CD4-positive, alpha-beta T cell treated with Interleukin-17A for 4 hours (primary cell): ENCODE results near the gene ZNF547.
"Not testable (repeated sequence)": the region's sequence is repeated elsewhere in the genome, so short reads cannot be mapped to it uniquely, and the experiment has no call there.

Experiments
- DNase-seq: peaks from one replicate; pipeline ENCODE4 v3.0.0-alpha.2; 2020; ENCODE audit warnings: mixed read lengths

The ZNF547 gene

GRCh38 chr19:57362997-57363687 lies at the start of gene ZNF547, which contains the start of gene TRAPPC2B:
TSS of gene ZNF547 (plus strand) at chr19:57363551. CDS start at chr19:57368556, 5,005 bp downstream.
TSS of gene TRAPPC2B (plus strand) at chr19:57363551. CDS start at chr19:57364834, 1,283 bp downstream.
- peak; percentile 98 for DNase-seq

DNA sequence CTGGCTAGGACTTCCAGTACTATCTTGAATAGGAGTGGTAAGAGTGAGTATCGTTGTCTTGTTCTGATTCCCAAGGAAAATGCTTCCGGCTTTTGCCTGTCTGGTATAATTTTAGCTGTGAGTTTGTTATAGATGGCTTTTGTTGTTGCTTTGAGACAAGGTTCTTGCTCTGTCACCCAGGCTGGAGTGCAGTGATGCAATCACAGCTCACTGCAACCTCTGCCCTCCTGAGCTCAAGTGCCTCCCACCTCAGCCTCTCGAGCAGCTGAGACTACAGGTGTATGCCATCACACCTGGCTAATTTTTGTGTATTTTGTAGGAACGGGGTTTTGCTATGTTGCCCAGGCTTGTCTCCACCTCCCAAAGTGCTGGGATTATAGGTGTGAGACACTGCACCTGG lies 49.2 kb upstream of the ZNF547 start:
- DNase-seq: no peak

DNA sequence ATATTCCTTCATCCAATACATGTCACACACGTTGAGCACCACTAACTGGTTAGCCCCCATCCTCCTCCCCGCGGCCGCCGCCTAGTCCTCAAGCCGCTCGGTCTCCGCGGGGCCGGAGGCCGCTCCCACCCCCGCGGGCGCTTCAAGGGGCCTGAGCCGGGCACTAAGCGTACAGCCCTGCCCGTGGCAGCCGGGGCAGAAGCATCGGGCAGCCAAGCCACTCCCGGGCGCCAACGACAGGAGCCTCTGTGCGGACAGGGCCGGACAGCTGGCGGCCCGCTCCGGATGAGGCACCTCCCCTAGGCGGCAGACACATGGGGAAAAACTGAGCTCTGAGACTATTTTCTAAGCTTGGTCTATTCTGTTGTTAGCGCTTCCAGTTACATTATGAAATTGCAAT lies 45.8 kb upstream of the ZNF547 start:
- no peak for DNase-seq

GRCh38 chr19:57319869-57320179 lies 43.5 kb upstream of the ZNF547 start:
- DNase-seq: no peak

DNA sequence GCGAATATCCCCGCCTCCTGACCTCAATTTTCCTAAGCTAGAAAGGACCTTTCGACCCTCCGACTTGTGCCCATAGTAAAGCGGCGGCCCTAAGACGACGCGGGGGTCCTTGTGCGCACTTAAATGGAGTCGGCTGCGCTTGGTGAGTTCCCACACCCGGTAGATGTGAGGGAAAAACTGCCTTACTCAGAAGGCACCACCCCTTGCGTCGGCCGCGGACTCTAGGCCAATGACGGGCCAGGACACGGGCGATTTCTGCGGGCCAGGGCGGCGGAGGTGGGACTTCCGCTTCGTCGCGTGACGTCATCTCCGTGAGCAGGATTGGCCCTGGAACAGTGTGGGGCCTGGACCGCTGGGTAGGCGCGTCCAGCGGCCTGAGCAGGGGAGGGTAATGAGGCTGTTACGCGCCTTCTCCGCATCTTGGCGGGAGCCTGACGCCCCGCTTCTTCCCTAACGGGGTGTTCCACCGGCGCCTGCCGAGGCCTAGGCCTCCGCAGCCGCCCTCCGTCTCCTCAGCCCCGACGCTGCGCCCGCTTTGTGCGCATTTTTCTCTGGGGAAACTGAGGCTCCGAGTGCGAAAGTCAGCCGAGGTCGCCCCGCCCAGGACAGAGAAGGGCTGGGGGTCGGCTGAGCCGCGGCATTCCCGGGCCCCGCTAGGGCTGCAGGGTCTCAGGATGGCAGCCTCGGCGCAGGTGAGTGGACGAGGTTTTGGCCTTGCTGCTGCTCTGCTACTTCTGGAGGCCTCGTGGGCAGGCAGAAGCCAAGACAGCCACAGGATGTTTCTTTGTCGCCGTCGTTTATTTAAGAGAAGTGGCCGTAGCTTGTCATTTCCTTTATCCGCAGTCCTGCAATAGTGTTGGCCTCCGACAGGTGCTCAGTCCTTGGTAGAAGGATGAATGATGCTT lies 42.9 kb upstream of the ZNF547 start, which contains the start of gene ZNF543:
TSS of gene ZNF543 (plus strand) at position 293 of the 905 bp plus-strand sequence. CDS start at position 675, 382 bp downstream.
- peak; percentile 91 for DNase-seq

GRCh38 chr19:57321116-57321515 lies 42.2 kb upstream of the ZNF547 start:
- DNase-seq: no peak

DNA sequence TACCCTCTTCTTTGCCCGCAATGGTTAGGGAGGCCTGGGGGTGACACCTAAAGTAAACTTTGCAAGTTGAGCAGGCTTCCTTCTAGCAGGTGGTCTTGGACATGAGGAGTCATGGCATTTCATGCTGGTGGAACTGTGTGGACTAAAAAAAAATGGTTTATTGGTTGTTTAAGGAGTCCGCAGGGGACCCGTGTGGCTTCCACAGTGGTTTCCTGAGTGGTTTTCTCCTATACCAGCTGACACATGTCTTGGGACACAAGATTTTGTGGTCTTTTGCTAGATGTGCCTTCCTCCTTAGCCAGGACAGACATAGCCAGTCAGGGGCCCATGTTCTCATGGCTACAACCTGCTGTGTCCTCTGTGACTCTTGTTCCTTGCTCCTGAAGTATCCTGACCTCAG lies 41.6 kb upstream of the ZNF547 start:
- no peak for DNase-seq

DNA sequence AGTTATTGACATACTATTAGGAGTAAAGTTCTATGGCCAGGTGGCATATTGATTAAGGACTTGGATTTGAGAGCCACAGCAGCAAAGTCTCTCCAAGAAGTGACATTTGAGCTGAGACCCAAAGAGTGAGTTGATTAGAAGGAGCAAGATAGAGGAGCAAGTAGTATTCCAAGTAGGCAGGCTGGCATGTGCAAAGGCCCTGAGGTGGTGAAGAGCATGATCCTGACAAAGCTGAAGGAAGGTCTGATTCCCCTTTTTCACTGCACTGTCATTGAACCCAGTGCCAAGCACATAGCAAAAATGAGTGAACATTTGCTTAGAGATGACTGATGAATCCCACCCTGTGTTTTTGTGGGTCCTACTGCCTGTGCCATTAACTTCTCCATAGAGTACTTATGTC lies 38.4 kb upstream of the ZNF547 start:
- no peak for DNase-seq

DNA sequence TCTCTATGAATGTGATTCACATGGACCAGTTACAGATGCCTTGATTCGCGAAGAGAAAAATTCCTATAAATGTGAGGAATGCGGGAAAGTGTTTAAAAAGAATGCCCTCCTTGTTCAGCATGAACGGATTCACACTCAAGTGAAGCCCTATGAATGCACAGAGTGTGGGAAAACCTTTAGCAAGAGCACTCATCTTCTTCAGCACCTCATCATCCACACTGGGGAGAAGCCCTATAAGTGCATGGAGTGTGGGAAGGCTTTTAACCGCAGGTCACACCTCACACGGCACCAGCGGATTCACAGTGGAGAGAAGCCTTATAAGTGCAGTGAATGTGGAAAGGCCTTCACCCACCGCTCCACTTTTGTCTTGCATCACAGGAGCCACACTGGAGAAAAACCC lies 35.4 kb upstream of the ZNF547 start:
- DNase-seq: no peak

DNA sequence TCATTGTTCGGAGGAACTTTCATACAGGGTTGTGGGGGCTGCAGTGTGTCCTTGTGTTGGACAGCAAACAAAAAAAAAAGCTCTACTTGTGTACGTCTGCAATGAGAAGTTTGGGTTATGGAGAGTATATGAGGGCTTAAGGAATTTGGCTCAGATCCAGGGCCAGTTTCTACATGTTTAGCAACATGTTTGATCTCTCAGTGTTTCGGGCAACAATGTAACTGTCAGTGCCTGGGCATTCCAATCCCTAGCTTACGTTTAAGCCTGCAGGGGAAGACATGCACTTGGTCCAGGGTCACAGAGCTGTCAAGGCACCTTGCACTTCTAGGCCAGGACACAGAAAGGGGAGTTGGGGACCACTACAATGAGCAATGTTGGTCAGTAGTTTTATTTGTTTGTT lies 29.2 kb upstream of the ZNF547 start:
- no peak for DNase-seq

DNA sequence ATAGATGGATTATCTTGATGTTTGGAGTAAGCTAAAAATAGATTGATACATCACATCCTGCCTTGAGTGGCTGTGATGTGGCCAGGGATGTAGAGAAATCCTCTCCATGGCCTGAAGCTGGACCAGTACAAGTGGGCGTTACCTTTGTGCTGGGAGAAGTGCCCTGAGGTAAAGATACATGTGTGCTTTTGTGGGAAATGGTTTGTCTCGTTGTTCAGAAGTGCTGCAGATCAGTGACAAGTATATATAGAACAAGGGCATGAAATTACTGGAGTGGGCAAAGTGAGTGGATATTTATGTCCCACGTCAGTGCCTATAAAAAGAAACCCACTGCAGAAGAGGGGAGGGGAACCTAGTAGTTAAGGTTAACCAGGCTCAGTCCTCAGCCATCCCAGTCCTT lies 24.5 kb upstream of the ZNF547 start:
- no peak for DNase-seq

DNA sequence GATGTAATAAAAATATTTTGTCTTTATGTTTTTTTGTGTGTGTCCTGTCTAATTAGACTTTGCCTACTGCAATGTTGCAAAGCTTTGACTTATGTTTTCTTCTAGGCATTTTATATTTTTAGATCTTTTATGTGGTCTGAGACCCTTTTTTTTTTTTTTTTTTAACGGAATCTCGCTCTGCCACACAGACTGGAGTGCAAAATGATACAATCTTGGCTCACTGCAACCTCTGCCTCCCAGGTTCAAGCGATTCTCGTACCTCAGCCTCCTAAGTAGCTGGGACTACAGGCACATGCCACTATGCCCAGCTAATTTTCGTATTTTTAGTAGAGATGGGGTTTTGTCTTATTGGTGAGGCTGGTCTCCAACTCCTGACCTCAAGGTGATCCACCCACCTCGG lies 20.8 kb upstream of the ZNF547 start:
- DNase-seq: no peak

GRCh38 chr19:57348136-57348535 lies 15.2 kb upstream of the ZNF547 start:
- DNase-seq: no peak

- DNase-seq: peak; percentile 83
These were observed 12.2 kb upstream of the ZNF547 start, which contains the start of gene ZNF304 for GRCh38 chr19:57350877-57351805. TSS of gene ZNF304 (plus strand) at chr19:57351271. CDS start at chr19:57351665, 394 bp downstream.

GRCh38 chr19:57351867-57352266 lies 11.5 kb upstream of the ZNF547 start:
- DNase-seq: no peak

DNA sequence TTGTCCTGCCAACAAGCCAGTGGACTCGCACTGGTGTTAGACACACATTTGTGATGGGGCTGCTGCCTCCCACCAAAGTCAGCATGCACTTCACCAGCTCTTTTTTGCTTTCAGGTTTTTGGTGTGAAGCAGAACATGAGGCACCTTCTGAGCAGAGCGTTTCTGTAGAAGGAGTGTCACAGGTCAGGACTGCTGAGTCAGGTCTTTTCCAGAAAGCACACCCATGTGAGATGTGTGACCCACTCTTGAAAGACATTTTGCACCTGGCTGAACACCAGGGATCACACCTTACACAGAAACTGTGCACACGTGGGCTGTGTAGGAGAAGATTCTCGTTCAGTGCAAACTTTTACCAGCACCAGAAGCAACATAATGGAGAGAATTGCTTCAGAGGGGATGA lies 7.4 kb upstream of the ZNF547 start:
- no peak for DNase-seq

DNA sequence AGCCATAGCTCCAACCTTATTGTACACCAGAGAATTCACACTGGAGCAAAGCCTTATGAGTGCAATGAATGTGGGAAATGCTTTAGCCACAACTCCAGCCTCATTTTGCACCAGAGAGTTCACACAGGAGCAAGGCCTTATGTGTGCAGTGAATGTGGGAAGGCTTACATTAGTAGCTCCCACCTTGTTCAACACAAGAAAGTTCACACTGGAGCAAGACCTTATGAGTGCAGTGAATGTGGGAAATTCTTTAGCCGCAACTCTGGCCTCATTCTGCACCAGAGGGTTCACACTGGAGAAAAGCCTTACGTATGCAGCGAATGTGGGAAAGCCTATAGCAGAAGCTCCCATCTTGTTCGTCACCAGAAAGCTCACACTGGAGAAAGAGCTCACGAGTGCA lies 5.9 kb upstream of the ZNF547 start:
- no peak for DNase-seq

DNA sequence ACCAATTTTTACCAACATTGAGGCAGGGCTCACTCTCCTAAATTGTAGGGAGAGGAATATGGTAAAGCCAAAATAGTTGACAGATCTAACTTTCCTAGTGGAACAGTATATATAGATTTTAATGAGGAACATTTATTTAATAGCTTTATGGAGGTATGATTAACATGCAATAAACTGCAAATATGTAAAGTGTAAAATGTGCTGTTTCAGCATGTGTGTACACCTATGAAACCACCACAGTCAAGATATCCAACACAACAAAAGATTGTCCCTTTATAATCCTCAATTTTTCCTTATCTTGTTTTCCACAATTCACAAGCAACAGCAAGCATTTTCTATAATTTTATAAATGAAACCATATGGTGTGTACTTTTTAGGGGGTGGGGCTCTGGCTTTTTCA lies 4.1 kb upstream of the ZNF547 start:
- no peak for DNase-seq

GRCh38 chr19:57362419-57362818 lies 932 bp upstream of the ZNF547 start:
- DNase-seq: no peak

DNA sequence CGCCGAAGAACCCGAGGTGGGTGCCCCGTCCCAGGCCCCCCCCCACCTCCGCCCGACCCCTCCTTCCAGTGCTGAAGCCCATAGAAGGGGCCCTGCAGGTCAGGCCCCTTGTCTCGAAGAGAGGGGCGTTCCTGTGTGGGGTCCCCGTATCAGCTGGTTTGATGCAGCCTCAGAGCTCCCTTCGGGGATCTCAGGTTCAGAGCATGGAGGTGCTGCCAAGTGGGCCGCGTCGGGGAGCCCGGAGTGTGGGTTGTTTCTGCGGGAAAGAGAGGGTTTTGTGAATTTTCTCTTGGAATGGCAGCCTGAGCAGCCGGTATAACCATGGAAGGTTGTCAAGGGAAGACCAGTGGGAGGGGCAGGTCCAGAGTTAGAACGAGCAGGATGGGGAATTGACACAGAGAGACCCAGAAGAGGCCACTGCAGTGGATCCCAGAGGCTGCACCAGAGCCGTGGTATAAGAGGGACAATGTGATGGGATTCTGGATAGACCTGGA lies 384 bp downstream of the ZNF547 start:
- no peak for DNase-seq

DNA sequence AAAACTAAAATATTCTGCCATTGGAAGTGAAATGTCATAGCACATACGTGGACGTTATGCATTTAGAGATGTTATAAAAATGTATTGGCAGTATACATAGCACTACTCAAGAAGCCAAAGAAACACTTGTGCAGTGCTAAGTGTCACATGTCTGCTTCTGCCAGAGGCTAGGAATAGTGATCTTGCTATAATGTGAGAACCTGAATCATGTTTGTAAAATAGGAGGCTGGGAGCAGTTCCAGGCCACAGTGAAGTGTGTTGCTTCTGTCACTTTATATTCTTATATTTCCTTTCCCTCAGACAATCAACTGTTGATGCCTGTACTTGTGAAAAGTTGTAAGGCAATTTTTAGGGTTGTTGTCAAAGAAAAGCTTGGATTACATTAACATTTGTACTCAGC lies 3.4 kb downstream of the ZNF547 start:
- DNase-seq: no peak

GRCh38 chr19:57374179-57374578 lies 10.8 kb downstream of the ZNF547 start:
- no peak for DNase-seq

GRCh38 chr19:57374647-57375046 lies 11.3 kb downstream of the ZNF547 start:
- DNase-seq: not testable (repeated sequence)
